NCI-H146 (cell line): Measurements from ENCODE around the gene SAPCD1.

Experiments used
- DNase-seq: peaks from one replicate; lab custom pipeline; 2025; lab: John Stamatoyannopoulos, UW

Gene SAPCD1

DNA sequence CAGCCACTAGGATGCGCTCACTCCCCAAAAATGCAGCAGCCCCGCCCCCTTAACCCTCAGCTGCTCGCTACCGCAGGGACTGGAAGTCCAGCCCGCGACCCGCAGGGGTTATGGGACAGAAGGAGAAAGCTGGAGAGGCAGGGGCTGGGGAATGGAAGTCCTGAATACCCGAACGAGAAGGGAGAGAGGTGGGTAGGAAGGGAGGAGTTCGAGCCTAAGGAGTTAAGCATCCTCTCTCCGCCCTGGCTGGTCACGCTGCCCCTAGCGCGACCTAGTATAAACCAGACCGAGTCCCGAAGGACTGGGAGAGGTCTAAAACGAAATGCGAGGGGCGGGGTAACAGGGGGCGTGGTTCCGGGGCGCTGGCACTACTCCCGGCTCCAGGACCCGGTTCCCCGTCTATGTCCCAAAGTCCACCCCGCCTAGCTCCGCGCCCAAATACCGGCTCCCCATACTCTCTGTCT lies 32.9 kb upstream of the SAPCD1 start:
- DNase-seq = peak; percentile 81

DNA sequence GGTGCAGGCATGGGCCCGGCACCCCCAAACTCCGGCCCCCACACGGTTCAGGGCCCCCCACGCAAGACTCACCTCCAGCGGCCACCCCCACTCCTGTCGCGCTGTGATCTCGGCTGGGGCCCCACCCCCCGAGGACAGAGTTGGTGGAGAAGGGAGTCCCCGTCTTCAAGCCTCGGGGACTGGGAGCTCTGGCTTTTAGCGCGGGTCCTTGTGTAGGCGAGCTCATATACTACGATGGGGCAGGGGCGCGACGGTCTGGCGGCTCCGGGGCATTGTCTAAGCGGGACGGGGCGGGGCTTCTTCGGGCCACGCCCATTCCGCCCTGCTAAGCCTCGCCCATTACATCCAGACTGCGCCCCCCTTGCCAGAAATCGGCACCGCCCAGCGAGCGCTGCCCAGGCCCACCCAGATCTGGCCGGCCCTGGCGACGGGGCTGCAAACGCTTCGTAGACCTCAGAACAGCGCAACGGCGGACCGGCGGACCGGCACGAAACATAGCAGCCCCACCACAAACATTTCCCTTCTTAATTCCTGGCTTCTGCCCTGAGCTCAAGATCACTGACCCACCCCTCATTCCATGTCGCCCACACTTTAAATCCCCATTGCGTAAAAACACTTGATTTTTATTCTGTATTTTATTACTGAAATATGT lies 32.4 kb upstream of the SAPCD1 start:
- peak; percentile 31 for DNase-seq

DNA sequence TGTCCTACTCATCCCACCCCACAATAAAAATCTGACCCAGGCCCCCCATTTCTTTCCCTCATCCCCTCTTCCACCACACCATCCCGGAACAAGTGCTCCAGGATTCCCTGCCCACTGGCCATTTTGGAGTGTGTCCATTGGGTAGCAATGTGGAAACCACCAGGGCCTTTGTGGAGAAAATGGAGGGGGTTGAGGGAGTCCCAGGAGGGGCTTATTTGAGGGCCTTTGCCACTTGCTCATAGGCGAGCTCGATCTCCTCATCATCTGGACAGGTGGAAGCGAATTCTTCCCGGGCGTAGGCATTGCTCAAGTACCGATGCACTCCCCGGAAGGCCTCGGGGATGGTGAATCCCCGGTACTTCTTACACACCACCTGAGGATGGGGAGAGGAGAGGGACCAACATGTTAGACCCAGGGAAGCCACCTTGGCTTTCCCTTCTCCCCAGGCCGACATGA lies 31.8 kb upstream of the SAPCD1 start:
- DNase-seq = no peak

DNA sequence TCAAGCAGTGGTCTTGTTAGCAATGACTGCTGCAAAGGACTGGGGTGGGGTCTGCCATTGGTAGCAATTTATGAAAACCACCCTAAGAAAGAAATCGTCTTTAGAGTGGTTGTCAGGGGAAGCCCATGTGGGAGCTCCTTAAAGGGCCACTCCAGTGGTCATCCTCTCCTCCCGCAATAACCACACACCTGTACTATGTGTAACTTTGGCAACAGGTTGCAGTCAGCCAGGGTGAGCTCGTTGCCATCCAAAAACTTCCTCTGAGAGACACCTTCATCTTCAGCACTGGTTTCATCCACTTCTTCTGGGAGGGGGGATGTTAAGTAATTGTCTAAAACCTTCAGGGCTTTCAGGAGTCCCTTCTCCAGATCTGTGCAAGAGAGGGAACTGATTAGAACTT lies 30.4 kb upstream of the SAPCD1 start:
- DNase-seq = no peak

- DNase-seq = no peak
Observed at GRCh38 chr6:31733734-31734133, 28.7 kb upstream of the SAPCD1 start.

DNA sequence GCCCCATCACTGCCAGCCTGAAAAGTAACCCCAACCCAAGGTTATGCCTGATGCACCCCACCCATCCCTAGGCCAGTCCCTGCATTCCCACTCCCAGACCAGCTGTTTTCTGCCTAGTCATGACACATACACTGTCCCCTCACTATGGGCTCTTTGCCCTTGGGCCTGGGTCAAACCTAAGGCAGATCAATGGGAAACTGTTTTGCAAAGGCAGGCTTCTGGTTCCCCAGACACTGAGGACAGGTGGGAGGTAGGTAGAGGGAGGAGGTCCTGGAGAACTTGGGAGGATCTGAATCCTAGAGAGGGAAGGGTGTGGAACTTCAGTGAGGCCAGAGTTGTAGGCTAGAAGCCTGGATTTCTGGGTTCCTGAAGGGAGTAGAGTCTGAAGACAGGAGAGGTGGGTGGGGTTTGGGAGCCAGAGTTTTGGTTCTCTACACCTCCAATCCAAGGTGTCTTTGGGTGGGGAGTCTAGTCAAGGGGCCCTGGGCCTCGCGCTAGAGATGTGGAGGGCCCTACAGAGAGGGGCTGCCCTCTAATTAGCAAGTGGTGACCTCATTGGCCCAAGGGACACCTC lies 28.1 kb upstream of the SAPCD1 start:
- DNase-seq = no peak

GRCh38 chr6:31734821-31735406 lies 27.5 kb upstream of the SAPCD1 start:
- peak; percentile 42 for DNase-seq

- DNase-seq = peak; percentile 86
Observed at GRCh38 chr6:31736021-31736767, 26.3 kb upstream of the SAPCD1 start, which contains the start of gene CLIC1. CLIC1 (minus strand) TSS chr6:31736530; CDS start chr6:31736300, 230 bp downstream.

DNA sequence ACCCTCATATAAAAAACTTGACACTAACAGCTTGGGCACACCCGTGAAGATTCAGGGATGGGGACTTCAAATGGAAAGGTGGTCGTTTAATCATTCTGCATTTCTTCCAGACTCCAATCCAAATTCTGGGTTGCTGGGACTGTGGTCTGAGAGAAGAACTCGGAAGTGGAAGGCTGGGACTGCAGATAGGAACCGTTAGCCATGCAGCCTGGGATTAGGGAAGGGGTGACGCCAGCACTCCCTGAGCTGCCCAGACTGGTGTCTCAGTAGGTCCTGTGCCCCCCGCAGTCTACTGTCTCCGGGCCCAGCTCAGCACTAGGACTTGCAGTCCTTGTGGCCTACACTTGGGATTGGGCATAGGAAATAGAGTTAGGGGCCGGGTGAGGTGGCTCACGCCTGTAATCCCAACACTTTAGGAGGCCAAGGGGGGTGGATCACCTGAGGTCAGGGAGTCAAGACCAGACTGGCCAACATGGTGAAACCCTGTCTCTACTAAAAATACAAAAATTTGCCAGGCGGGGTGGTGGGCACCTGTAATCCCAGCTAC lies 25.6 kb upstream of the SAPCD1 start:
- DNase-seq = no peak

- DNase-seq = peak; percentile 86
Observed at GRCh38 chr6:31737315-31737990, 25.0 kb upstream of the SAPCD1 start.

DNA sequence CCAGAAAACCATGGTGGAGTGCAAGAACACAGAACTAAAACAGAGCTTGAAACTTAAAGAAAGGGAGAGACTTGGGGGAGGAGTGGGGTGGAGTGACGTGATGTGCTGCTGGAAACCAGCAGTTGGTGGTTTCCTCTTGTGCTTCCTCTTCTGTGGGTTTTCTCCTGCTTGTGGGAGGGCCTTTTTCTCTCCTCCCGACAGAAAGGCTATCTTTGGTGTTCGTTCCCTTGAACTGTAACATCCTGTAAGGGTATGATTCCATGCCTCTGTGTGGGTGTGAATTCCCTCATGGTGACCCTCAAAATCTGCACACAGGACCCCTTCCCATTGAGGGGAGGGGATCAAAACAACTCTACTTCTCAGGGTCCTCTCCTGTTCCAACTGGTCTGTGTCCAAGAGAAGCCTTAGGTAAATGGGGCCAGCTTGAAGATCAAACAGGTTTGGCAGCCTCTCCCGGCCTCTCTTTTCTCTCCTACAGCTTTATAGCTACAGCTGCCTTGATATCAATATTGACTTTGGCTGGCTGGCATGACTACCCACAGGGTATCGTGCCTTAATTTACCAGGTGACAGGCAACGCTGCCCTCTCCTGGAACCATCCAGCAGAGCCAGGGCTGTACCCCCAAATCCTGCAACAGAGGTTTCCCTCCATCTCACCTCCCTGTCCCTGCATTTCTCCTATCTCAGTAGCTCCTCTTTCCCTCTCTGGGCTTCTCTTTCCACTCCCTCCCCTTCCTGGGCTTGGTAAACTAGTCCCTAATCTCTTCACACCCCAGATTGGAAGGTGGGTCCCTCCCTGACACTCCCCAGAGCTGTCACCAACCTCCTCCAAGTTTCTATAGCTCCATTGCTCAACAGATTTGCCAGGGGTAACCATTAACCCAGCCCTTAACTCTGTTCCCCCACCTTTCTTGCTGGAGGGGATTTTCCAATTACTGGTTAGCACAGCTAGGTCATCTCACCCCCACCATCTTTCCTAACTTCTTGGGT lies 24.2 kb upstream of the SAPCD1 start:
- DNase-seq = peak; percentile 75

- DNase-seq = peak; percentile 98
Observed at GRCh38 chr6:31739639-31740396, 22.6 kb upstream of the SAPCD1 start, which contains the start of gene MSH5. MSH5 (plus strand) TSS chr6:31740005; CDS start chr6:31740467, 462 bp downstream.

DNA sequence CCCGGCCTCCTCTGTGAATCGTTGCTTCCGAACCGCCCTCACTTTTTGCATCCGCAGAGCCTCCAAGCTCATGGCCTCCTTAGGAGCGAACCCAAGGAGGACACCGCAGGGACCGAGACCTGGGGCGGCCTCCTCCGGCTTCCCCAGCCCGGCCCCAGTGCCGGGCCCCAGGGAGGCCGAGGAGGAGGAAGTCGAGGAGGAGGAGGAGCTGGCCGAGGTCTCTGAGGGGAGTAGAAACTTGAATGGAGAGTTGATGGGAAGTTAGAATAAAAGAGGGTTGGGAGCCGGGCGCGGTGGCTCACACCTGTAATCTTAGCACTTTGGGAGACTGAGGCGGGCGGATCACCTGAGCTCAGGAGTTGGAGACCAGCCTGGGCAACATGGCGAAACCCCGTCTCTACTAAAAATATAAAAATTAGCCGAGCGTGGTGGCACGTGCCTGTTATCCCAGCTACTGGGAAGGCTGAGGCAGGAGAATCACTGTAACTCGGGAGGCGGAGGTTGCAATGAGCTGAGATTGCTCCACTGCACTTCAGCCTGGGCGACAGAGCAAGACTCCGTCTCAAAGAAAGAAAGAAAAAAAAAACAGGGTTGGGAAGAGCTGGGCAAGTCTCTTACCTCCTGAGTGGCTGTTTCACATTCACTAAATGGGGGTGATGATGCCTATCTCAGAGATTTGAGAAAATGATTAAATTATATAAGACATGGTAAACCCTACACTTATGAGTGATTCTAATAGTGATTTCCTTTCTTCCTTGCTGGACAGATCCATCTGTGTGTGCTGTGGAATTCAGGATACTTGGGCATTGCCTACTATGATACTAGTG lies 21.8 kb upstream of the SAPCD1 start:
- no peak for DNase-seq

GRCh38 chr6:31741815-31742214 lies 20.6 kb upstream of the SAPCD1 start:
- no peak for DNase-seq

DNA sequence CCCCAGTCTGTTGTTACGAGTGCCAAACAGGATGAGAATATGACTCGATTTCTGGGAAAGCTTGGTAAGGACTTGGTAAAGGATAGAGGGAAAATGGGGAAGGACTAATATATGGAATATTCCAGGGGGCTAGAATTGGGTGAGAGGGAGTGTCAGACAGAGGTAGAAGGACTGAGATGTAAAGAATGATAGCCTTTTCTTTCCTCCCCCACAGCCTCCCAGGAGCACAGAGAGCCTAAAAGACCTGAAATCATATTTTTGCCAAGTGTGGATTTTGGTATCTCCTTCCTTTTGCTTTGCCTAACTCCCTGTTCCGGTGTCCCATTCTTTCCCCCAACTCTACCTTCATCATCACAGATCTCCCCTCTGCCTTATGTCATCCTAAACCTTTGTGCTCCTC lies 19.6 kb upstream of the SAPCD1 start:
- no peak for DNase-seq

DNA sequence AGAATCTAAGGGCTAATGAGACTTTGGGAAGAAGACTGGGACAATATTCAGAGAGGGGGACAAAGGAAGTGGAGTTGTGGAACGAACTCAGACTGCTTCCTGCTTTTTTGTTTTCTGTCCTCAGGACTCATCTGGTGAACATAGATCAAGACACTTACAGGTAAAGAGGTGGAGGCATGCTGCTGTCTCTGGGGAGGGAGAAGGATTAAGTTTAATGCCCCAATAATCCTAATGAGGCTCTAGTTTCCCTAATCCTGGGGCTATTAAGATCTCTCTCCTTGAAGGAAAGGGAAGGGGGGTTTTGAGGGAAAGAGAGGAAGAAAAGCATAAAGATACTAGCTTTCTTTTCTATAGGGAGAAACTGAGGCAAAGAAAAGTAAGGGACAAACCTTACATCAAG lies 18.0 kb upstream of the SAPCD1 start:
- DNase-seq = no peak

- DNase-seq = peak; percentile 36
Observed at GRCh38 chr6:31749301-31750036, 13.0 kb upstream of the SAPCD1 start.

DNA sequence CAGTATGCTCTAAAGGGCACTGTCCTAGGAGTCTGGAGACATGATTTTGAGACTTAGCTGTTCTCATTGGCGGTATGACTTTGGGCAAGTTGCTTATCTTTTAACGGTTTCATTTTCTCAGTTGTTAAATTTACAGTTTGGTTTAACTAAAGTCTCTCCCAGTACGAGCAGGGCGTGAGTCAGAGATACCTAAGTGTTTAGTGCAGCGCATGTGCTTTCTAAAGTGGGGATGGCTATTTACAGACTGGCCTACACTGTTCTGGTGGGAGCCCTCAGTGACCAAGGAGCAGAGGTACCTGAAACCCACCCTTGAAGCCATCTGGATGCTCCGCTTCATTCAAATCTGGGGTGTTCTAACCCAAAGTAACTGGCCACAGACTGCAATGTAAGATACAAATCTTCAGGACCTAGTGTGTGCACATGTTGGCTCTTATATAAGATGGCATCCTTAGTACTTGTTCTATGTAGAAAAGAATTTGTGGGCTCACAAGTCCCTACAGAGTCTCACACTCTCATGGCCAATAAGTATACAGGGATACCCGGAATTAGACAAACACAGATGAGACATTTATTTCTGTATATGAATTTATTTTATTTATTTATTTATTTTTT lies 11.9 kb upstream of the SAPCD1 start:
- DNase-seq = no peak
